ENCODE data around the gene OR10R2.
"Not testable (repeated sequence)": the region's sequence is repeated elsewhere in the genome, so short reads cannot be mapped to it uniquely, and the experiment has no call there.

The OR10R2 gene, protein sequence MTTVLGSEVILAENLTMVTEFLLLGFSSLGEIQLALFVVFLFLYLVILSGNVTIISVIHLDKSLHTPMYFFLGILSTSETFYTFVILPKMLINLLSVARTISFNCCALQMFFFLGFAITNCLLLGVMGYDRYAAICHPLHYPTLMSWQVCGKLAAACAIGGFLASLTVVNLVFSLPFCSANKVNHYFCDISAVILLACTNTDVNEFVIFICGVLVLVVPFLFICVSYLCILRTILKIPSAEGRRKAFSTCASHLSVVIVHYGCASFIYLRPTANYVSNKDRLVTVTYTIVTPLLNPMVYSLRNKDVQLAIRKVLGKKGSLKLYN

DNA sequence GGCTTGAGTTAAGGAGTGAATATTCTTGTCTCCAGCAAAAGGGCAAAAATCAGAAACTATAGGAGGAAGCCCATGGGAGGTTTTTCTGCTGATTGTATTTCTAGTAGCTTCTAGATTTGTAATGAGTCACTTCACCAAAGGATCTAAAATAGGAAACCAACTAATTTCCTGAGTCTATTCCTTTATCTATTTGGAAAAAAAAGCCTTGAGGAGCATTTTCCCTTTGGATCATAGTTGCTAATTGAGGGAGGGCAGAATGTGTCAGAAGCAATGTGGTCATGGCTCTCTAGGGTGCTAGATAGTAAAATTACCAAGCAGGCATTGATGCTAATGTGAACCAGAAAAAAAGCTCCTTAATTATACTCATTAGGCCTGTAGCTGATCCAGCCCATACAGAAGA, at the start of gene OR10R2:
Gene OR10R2, plus strand, starts transcription at position 301 of the 400 bp plus-strand sequence. CDS start 106 bp downstream, outside the sequence.
- DNase-seq (ENCODE audit: low read depth in 1 of 2, low spot score in 1 of 2), result no peak

DNA sequence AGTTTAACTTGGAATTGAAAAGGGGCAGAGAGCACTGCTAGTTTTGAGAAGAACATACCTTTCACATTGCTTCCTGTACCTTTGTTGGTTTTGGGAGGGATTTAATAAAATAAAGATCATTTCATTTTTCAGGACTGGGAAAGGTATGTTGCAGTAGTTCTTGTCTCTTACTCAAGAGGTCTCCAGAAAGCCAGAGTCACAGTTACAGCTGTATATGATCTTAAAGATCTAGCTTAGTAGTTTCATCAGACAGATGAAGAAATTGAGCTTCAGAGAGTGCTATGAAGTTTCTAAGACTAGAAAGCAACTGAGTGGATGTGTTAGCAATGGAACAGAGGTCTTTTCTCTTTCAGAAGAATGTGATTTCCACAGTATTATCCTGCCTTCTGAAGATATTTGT, 47.0 kb upstream of the OR10R2 start:
- no peak for DNase-seq (ENCODE audit: low read depth in 1 of 2, low spot score in 1 of 2)

DNA sequence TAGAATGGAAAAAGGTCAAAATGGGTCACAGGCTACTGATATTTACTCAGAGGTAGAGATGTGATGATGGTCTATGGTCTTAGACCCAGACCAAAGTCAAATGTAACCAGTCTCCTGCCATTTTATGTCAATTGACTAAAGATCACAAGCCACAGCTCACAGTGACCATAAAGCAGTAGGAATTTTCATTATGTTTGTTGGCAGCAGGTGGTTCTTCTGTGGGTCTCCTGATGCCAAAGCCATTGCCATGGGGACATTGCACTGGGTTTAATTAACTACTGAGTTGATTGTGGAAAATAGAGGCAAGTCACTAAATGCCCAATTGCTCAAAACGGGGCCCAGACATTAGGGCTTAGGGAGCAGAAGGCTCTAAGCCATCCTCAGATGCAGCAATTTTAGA, 45.9 kb upstream of the OR10R2 start, which contains the start of gene OR10K2:
Gene OR10K2, minus strand, starts transcription at position 101 of the 400 bp plus-strand sequence. CDS start 5,371 bp downstream, outside the sequence.
- no peak for DNase-seq (ENCODE audit: low read depth in 1 of 2, low spot score in 1 of 2)

DNA sequence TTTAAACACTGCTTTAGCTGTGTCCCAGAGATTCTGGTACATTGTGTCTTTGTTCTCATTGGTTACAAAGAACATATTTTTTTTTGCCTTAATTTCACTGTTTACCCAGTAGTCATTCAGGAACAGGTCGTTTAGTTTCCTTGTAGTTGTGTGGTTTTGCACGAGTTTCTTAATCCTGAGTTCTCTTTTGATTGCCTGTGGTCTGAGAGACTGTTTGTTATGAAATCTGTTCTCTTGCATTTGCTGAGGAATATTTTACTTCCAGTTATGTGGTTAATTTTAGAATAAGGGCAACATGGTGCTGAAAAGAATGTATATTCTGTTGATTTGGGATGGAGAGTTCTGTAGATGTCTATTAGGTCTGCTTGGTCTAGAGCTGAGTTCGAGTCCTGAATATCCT, 41.9 kb upstream of the OR10R2 start:
- not testable (repeated sequence) for DNase-seq (ENCODE audit: low read depth in 1 of 2, low spot score in 1 of 2)

DNA sequence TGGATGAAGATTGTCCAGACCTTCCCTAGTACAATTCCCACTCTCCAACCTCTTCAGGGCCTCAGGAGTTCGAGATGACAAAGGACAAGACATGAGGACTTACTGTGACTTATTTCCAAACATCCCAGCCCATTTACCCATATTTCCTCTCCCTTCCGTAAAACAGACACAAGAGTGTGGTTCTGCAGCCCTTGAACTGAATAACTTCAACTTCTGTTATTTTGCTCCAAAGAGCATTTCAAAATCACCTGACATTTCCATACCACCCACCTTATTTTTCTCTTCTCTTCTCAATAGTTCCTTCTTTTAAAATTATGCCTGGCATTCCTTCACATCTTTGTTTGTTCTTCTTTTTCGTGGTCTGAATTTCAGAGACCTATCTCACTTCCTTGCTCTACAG, 37.3 kb upstream of the OR10R2 start:
- DNase-seq (ENCODE audit: low read depth in 1 of 2, low spot score in 1 of 2), result no peak

DNA sequence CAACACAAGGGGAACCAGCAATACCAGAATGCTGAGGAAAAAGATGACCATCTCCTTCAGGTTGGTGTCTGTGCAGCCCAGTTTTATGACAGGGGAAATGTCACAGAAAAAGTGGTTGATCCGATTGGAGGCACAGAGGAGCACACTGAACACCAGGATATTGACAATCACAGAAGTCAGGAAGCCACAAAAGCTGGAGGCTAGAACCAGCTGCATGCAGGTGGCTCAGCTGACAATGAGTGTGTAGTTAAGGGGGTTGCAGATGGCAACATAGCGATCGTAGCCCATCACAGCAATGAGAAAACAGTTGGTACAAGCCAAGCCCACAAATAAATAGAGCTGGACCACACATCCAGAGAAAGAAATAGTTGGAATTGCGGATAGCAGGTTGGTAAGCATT, 26.6 kb upstream of the OR10R2 start:
- DNase-seq (ENCODE audit: low read depth in 1 of 2, low spot score in 1 of 2), result no peak

DNA sequence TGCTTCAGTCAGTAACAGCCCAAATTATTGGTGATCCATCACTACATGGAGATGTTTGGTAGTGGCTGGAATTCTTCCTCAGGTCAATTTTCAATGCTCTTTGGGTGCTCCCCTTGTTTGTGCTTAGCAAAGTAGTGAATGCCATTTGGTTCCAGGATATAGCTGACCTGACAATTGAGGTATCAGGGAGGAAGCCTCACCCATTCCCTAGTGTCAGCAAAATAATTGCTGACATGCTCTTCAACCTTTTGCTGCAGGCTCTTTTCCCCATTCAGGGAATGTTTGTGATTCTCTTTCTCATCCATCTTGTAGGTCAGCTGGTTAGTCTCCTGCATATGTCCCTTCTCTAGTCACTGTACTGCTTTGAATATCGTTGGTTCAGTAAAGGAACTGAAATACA, 17.5 kb upstream of the OR10R2 start:
- no peak for DNase-seq (ENCODE audit: low read depth in 1 of 2, low spot score in 1 of 2)

DNA sequence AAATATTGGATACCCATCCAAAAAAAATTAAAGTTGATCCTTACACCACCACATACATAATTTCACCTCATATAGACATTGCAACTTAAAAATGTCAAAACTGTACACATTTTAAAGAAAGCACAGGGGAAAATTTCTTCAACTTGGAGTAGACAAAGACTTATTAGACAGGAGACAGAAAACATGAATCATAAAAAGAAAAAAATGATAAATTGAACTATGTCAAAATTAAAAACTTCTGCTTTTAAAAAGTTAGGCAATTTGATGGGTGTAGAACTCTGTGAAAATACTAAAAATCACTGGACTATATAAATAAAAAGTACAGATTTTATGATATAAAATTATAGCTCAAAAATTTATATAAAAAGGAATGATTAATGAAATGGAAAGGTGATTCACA, 14.8 kb upstream of the OR10R2 start:
- no peak for DNase-seq (ENCODE audit: low read depth in 1 of 2, low spot score in 1 of 2)

DNA sequence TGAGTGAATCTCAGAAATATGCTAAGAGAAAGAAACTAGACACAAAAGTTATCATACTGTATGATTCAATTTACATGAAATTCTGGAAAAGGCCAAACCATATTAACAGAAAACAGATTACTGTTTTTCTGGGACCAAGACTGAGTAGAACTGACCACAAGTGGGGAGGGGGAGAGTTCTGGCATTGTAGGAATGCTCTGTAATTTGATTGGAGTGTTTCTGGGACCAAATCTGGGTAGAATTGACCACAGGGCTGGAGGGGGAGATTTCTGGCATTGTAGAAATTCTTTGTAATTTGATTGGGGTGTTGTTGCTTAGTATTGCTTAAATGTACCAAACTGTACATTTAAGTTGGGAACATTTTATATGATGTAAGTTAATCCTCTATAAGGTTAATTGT, 13.8 kb upstream of the OR10R2 start:
- DNase-seq (ENCODE audit: low read depth in 1 of 2, low spot score in 1 of 2), result no peak

DNA sequence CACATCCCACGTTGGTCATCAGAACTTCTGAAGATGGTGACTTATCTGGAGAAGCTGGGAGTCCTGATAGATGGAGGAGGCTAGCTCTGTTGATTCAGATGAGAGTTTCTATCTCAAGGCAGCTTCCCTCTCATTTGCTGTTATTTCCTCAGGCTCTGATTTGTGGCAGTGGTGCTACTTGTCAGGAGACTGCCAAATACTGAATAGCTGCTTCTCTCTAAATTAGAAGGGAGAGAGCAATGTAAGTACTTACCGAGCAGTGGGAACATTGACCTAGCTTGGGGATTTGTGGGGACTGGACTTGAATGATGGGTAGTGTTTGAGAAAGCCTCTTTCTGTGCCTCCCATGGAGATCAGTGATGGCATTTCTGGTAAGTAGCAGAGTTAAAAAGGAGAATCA, 10.5 kb upstream of the OR10R2 start, which contains the start of gene OR10K1:
Gene OR10K1, plus strand, starts transcription at position 301 of the 400 bp plus-strand sequence. CDS start 3,728 bp downstream, outside the sequence.
- no peak for DNase-seq (ENCODE audit: low read depth in 1 of 2, low spot score in 1 of 2)

DNA sequence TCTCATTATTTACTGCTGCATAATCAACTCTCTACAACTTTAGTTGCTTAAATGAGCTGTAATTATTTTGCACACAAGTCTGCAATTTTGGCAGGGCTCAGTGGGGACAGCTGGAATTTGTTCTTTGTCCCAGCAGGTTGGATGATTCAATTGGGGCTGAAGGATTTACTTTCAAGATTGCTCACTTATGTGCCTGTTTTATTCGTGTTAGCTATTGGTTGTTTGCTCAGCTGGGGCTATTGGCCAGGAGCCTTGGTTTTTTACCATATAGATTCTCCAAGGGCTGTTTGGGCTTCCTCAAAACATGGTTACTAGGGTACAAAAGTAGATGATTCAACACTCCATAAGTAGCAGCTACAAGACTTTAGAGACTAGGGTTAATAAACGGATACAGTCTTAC, 13.4 kb downstream of the OR10R2 start:
- DNase-seq (ENCODE audit: low read depth in 1 of 2, low spot score in 1 of 2), result no peak

DNA sequence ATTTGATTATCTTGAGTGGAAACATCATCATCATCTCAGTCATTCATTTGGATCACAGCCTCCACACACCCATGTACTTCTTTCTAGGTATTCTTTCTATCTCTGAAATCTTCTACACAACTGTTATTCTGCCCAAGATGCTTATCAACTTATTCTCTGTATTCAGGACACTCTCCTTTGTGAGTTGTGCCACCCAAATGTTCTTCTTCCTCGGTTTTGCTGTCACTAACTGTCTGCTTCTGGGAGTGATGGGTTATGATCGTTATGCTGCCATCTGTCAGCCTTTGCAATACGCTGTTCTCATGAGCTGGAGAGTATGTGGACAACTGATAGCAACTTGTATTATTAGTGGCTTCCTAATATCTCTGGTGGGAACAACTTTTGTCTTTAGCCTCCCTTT, 19.3 kb downstream of the OR10R2 start:
- no peak for DNase-seq (ENCODE audit: low read depth in 1 of 2, low spot score in 1 of 2)

DNA sequence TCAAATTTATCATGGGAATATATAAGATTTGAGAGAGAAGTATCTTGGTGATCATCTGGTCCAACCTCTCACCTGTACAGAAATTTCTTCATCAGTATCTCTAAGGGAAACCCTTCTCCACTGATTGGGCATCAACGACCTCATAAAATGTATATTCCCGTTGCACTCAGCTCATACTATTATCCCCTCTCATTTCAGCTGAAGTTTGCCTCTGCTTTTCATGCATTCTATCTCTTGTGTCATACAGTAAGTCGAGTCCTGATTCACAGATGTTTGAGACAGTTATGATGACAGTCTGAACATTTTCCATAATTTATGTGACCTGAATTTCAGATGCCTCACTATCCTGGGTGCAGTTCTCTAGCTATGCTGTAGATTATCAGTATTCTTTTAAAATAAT, 21.0 kb downstream of the OR10R2 start:
- DNase-seq (ENCODE audit: low read depth in 1 of 2, low spot score in 1 of 2), result no peak

DNA sequence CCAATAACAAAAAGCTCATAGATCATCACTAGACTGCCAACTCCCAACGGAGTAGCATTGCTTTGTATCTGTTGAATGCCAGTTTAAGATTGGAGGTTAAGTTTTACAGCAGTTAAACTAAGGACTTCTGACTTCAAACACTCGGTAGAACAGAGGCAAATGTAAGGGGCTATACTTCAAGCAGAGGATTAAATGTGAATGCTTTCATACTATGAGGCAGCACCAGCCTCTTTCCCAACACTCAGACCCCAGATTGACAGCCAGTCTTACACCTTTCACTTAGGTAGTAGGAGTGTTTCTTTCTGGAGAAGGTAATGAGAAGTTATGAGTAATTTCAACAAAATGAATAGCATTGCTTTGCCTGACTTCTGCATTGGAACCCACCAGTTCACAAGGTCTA, 22.8 kb downstream of the OR10R2 start:
- DNase-seq (ENCODE audit: low read depth in 1 of 2, low spot score in 1 of 2), result no peak

DNA sequence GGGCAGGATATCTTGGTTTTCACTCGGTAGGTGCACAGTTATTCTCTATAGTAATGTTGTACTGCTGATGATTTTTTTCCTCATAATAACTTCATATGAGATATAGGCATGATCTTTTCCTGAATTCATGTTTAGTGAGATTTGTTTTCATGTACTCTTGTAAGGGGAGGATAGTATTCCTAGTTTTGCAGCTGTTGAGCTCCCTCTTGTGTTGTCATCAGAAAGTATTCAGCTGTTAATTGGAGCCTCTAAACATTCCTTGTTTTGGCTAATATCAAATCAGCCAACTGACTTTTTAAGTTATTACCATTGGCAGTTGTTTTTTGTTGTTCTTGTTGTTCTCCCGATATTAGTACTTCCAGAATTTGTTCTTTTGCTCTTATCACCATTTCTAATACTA, 24.4 kb downstream of the OR10R2 start:
- no peak for DNase-seq (ENCODE audit: low read depth in 1 of 2, low spot score in 1 of 2)

DNA sequence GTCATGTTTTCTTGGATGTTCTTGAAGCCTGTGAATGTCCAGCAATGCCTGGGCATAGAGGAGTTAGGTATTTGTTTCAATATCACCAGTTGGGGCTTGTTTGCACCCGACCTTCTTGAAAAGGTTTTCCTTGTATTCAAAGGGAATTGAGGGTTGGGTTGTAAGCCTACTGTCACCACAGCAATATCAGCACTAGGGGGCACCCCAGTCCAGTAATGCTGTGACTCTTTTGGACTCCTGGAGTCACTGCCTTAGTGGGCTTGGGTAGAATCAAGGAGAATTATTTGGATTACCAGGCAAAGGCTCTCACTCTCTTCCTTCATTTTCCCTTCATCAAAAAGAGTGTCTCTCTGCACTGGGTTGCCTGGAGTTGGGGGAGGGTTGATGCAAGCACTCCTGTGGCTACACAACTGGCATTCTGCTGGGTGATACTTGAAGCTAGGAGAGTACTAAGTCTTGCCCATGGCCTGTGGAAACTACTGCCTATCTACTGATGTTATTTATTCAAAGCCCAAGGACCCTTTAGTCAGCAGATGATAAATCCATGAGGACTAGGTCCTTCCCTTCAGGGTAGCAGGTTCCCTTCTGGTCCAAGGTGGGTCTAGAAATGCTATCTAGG, 34.5 kb downstream of the OR10R2 start:
- peak in 1 of 2 donors; percentile 16 for DNase-seq (ENCODE audit: low read depth in 1 of 2, low spot score in 1 of 2)

DNA sequence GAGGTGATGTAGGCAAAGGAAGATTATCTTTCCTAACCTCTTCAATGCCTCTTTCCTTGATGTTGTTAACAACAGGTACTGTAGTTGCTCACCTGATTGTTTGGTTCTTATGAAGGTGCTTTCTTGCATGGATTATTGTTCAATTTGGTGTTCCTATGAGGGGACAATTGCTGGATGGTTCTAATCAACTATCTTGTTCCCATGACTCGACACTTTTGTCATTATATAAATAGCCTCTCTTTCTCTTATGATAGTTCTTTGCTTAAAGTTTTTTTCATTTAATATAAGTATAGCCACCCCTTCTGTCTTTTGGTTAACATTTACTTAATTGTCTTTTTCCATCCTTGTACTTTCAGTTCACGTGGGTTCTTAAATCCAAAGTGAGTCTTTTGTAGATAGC, 35.5 kb downstream of the OR10R2 start:
- DNase-seq (ENCODE audit: low read depth in 1 of 2, low spot score in 1 of 2), result no peak

DNA sequence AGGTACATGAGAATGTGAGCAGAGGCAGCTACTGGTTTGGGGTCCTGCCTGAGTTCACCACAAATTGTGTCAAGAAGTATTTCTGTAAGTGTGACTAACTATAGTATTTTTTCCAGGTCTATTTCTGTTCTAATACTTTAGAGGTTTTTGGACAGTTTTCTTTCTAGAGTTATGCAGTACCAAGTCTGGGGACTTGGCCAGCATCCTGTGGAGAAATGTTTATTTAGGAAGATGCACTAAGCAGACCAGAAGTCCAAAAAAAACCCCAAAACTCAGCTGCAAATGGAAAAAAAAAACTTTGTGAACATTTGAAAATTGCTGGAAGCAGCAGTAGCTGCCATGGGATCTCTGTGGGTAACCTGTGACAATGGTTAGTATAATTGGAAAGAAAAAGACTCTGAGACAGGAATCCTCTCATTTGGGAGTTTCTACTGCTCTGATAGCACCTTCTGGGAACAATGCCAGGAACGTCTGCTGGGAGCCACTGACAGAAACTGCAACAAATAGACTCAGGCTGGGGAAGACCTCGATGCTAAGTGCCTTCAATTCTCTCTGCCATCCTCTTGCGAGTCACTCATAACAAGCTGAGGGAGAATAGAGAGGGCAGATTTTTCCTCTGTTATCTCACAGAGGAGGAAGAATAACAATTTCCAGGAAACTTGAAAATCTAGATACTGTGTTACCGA, 37.6 kb downstream of the OR10R2 start:
- no peak for DNase-seq (ENCODE audit: low read depth in 1 of 2, low spot score in 1 of 2)

DNA sequence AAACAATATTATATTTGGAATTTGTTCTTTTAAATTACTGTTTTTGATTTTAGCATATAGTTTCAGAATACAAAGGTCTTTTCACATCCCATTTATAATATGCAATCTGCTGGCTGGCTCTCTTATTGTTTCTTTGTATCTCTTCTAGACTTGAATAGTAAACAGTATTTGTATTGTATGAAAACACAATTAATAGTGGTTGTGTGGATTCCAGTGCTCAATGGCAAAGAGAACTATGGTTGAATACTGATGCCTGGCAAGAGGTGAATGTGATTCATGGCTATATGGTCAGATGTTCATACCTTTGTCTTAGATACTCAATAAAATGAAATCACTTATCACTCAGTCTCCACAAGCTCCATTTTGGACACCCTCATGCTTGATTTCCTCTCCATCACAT, 44.9 kb downstream of the OR10R2 start:
- DNase-seq (ENCODE audit: low read depth in 1 of 2, low spot score in 1 of 2), result no peak

DNA sequence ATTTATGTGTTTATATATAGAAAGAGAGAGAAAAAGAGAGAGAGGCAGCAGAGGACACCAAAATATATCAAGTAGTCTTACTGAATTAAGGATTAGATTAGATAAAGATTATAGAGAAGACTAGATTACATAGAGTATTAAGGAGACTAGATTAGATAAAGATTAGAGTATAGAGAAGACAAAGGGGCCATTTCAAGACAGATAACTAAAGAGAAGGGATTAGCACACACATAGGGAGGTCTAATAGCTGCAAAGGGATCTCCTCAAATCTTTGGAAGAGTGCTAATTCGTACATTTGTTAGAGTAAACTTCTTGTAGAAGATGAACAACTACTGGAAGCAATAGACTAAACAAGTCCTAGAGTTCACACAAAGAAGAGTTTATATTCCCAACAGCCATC, 48.0 kb downstream of the OR10R2 start:
- no peak for DNase-seq (ENCODE audit: low read depth in 1 of 2, low spot score in 1 of 2)

DNA sequence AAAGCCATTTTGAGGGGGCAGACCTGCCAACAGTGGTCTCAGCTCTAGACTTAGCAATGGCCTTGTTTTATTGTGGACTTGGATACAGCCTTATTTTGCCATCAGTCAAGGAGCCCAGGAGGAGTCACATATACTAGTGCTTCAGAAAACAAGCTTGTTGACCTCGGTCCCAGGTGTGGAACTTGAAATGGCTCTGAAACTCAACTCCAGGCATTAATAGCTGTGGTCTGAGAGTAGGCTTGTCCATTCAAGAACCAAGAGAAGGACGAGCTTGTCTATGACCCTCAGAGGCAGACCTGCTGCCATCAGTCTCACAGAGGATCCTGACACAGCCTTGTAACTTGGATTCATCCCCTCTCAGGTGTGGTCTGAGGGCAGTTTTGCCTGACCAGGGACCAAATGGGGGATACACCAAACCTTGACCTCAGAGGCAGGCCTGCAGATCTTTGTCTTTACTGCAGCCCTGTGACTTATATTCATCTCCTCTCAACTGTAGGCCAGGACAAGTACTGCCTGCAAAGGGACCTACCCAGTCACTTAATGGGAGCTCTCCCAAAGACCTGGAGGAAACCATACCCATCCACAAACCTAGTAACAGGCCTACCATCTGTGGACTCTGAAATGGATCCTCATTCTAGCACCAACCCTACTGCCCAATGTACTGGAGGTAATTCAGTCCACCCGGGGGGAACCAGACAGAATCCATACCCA, 49.1 kb downstream of the OR10R2 start:
- DNase-seq (ENCODE audit: low read depth in 1 of 2, low spot score in 1 of 2), result no peak

DNA sequence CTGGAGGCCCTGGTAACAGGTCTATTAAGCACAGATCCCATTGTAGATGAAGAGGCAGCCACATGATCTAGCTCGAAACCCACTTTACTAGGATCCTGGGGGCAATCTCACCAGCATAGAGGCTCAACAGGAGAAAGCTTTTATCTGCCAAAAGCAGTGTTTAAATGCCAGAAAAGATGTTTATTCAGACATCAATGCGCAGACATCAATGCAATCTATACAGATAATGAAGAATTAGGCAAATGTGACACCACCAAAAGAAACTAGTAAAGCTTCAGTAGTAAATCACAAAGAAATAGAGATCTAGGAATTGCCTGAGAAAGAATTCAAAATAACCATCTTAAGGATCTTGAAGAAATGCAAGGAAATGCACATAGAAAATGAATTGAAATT, 49.6 kb downstream of the OR10R2 start:
- no peak for DNase-seq (ENCODE audit: low read depth in 1 of 2, low spot score in 1 of 2)
